Measurements from ENCODE around the gene ABCE1. TPM values are rescaled to one million over a fixed set of nuclear protein-coding genes. Genes with fewer than 3 reads are reported as not detected.

ABCE1 gene
- total and polyA plus RNA-seq, 10 of the 15 experiments (the other 5 are each of a cell fraction or from before 2014, with no cell fraction given): 75.9 to 172 (median 134) TPM

- TF ChIP-seq USF2 (IDR thresholded peaks at IDR 0.05; ENCODE audit: borderline replicate concordance, low read depth, low read length): no peak
- no peak for TF ChIP-seq PRDM15 (CRISPR knock-in tag; IDR thresholded peaks at IDR 0.05)
- TF ChIP-seq FOXM1 (IDR thresholded peaks at IDR 0.05; ENCODE audit: low read depth, low read length): no peak
- no peak for TF ChIP-seq STAT3 (IDR thresholded peaks at IDR 0.05; ENCODE audit: low read depth, low read length)
These were observed 4.5 kb downstream of the ABCE1 start (continued) for GRCh38 chr4:145102619-145103018.

- H4K20me1 ChIP-seq (ENCODE audit: control insufficient read depth, insufficient read depth): no peaks in the 10 kb centered on the region
- POLR2A ChIA-PET: interaction anchor here (0.6 to 0.9 kb wide), 5 partner anchors 10 to 498 kb away, joined by 3 to 5 read pairs (median 3); no protein-coding TSS in a partner anchor
- intact Hi-C loops (cut with micrococcal nuclease; ENCODE audit: unreplicated experiment) (no loop called here), in situ Hi-C loops (cut with MboI) (loop anchor here (25.0 kb wide), 1 partner anchor 1566 kb away; no protein-coding TSS in a partner anchor)
- peaks cover 0 to 6% of the 10 kb centered on the region in 2 experiments; a peak in 1 of 4 replicates for H3K36me3 ChIP-seq (ENCODE audit: control insufficient read depth in 2 of 2, insufficient read depth in 2 of 2, low read length in 1 of 2)
- CTCF ChIA-PET: interaction anchor here (0.8 kb wide), 1 partner anchor 29 kb away, joined by 3 read pairs; no protein-coding TSS in a partner anchor
- FAIRE-seq: no peak
- no peaks in the 10 kb centered on the region for H3K4me1 ChIP-seq (ENCODE audit: control insufficient read depth, insufficient read depth, low read length)
- SMC1A ChIA-PET (ENCODE audit: uncharacterized antibody, unreplicated experiment): interaction anchor here (1.1 to 1.5 kb wide), 3 partner anchors 10 to 59 kb away, joined by 4 to 5 read pairs (median 5); no protein-coding TSS in a partner anchor
- 0 out of 2 replicates have a peak overlapping the region, but pooled peaks have one; percentile 22 for H3K4me3 ChIP-seq
- RAD21 ChIA-PET (ENCODE audit: unreplicated experiment): interaction anchor here (1.0 kb wide), 1 partner anchor 76 kb away, joined by 3 read pairs; no protein-coding TSS in a partner anchor
- H3K27me3 ChIP-seq (replicated peaks in 1 of 2; ENCODE audit: control insufficient read depth in 2 of 2, insufficient read depth in 2 of 2, low read length in 1 of 2): no peaks in the 10 kb centered on the region
- no TSS peak for BruUV-seq (replicated peaks)
- no peak overlapping the region; the same call in 1 of the 2 replicates for H3K4me2 ChIP-seq (ENCODE audit: control insufficient read depth, insufficient read depth)
- no peak overlapping the region; the same call in 1 of the 2 replicates for H3K27ac ChIP-seq (ENCODE audit: control insufficient read depth, insufficient read depth)
- no peak overlapping the region for H3K9ac ChIP-seq (ENCODE audit: control insufficient read depth, insufficient read depth, low read length)
- DNase-seq (ENCODE audit: low read depth, low spot score): no peak
- no peaks in the 10 kb centered on the region for H3K9me3 ChIP-seq (replicated peaks; ENCODE audit: control insufficient read depth, insufficient read depth, low read length)
- 0 out of 3 replicates have a peak, but pooled peaks have one; percentile 4 for ATAC-seq
- no peak overlapping the region for H2AFZ ChIP-seq (ENCODE audit: control insufficient read depth, low read depth, low read length)
- H3K79me2 ChIP-seq (ENCODE audit: control insufficient read depth, insufficient read depth, low read length): peaks cover 68% of the 10 kb centered on the region
- 47% methylated on average over 3 of the region's 3 CpGs for WGBS (ENCODE audit: insufficient coverage, insufficient replicate concordance, low lambda C conversion rate, missing lambda C conversion rate)
- no peak for TF ChIP-seq POLR2A (IDR thresholded peaks at IDR 0.05; ENCODE audit: low read depth, low read length)
- peak; percentile 38; the same call in 1 of the 2 replicates for TF ChIP-seq SPI1 (IDR thresholded peaks at IDR 0.05; ENCODE audit: borderline replicate concordance, insufficient read depth, low read depth, low read length)
- no peak for TF ChIP-seq ZBTB11 (CRISPR knock-in tag; IDR thresholded peaks at IDR 0.05)
- 0 out of 2 replicates have a peak, but pooled peaks have one; percentile 25 for TF ChIP-seq EED (IDR thresholded peaks at IDR 0.05; ENCODE audit: low read depth)
- TF ChIP-seq TAF1 (IDR thresholded peaks at IDR 0.05; ENCODE audit: borderline replicate concordance, low read depth, low read length): no peak
- no peak for TF ChIP-seq NFYB (IDR thresholded peaks at IDR 0.05; ENCODE audit: insufficient read depth, low read depth, low read length)
- 0 out of 2 replicates have a peak, but pooled peaks have one; percentile 12 for TF ChIP-seq ZNF384 (IDR thresholded peaks at IDR 0.05; ENCODE audit: borderline replicate concordance, low read depth, low read length)
- TF ChIP-seq GATAD2B (conservative IDR thresholded peaks at IDR 0.05; ENCODE audit: low read depth): no peak
- no peak for TF ChIP-seq POLR2AphosphoS5 (IDR thresholded peaks at IDR 0.05; ENCODE audit: low read length)
These were observed 5.4 kb downstream of the ABCE1 start for GRCh38 chr4:145103496-145103895.

All from GM12878 (cell line).